HG02943 (cell line): ENCODE measurements around the gene PDP2.

Experiments used
- ATAC-seq: cut with Tn5 transposase; IDR thresholded peaks from one replicate; pipeline ENCODE4 v1.9.1; 2021; ENCODE audit warnings: mild to moderate bottlenecking, low read depth, moderate library complexity; ENCODE audit not compliant: unreplicated experiment

Gene PDP2

DNA sequence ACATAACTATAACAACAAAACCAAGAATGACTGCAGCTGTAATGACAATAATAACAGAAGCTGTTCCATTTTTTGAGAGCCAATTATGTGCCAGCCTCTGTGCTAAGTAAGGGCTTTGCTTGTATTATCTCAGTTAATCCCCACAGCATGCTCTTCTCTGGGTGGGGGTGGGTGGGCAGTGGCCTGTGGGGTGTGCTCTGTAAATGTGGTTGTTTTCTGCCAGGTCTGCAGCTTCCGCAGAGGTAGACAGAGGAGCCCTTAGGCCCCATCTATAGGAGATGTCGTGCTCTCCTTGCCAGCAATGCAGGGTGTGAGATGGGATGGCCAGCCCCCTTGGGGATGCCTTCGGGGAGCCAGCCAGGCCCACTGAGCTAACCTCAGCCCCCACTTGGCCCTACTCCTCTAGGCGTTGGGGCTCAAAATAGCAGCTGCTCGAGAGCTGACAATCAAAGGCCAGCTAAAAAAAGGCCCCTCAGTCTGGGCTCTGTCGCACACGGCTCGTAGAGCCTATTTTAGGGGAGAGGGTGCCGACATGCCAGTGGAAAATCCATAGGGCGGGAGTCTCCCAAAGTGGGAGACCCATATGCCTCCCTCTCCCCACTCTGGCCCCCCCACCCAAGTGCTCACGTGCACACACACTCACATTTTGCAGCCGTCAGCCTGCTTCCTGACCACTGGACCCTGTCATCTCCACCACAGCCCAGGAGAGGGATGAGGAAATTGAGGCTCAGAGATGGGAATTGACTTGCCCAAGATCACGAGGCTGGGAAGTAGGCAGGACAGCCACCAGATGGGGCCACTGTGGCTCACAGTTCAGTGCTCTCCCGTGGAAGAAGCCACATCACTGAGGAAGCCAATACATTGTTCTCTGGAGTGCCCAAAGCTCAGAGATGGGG lies 22.6 kb downstream of the PDP2 start:
- no peak for ATAC-seq

- ATAC-seq = no peak
Observed at GRCh38 chr16:66903544-66904427, 23.5 kb downstream of the PDP2 start.

DNA sequence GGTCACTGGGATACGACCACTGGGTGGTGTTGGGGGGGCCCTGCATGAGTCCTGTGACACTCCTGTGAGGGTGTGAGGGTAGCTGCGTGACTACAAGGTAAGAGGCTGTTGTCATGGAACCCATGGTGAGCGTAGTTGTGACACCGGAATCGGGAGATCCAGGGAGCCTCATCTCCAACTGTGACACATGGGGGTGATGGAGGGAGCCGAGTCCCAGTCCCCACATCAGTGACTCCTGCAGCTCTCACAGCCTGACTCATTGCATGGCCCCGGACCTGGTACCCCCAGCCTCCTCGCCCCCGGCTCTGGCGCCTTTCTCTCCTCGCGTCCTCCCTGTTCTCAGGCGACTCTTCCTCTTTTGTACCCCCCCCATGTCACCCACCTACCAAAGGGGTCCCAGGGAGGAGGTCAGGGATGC lies 24.1 kb downstream of the PDP2 start:
- no peak for ATAC-seq

GRCh38 chr16:66904846-66905632 lies 24.7 kb downstream of the PDP2 start:
- ATAC-seq = no peak

DNA sequence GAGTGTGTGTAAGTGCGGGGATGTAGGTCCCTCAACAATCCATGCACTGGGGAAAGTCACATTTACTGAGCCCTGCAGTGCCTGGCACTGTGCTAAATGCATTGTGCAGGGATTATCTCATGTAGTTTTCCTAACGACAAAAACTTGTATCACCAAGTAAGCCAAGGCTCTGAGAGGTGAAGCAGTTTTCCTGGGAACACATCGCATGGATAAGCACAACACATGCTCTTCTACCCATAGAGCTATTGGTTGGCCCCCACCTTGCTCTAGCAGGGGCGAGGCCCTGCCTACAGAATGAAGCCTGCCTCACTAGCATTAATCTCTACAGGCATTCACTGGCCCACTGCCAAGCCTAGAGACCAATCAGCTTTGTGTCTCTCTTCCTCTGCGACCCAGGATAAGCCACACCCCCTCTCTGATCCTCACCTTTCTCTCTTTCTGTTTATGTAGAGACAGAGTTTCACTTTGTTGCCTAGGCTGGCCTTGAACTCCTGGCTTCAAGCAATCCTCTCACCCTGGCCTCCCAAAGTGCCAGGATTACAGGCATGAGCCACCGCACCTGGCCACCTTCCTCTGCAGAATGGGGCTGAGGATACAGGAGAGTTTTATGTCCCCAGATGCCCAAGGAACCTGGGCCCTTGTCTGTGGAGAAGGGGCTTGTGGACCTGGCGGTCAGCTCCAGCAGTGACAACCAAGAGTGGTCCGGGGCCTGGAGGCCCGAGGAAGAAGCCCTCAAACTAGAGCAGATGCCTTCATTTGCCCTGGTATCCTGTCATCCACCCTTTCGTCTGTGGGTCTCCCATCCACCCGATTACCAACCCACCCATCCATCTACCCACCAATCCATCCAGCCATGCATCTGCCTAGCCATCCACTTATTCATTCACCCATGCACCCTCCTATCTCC lies 25.6 kb downstream of the PDP2 start:
- no peak for ATAC-seq

DNA sequence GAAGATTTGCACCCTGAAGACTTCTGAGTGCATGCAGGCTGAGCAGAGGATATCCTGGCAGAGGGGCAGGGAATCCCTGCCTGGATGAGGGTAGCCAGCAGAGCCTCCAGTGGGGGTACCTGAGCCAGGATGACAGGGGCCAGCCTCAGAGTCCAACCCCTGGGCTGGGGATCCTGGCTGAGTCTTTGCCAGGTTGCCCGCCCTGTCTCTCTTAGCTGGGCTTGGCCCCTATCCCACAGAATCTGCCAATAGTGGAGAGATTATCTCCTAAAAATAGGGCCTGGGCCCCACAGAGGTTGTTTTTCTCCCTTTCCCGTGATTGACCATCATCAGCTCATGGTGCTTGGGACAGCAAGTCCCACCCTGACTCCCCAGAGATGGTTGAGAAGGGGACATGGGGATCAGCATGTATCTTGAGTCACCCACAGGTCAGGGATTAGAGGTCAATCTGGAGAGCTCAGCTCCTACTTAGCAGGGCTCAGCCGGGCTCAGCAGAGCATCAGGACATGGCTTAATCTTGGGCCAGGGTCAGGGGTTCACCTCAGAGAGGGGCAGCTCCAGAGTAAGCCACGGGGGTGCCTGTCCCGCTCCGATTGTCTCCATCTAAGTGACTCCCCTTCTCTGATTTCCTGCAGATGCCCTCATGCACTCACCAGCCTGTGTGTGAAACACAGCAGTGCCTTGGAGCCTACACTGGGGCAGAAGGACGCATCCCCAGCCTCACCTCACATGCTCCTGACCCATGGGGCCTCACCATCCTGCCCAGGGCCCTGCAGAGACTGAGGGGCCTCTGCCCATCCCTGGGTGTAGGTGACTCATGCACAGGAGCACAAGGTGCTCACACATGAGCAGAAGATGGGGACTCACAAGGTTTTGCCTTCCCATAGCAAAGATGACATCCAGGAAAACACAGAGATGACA lies 26.9 kb downstream of the PDP2 start:
- no peak for ATAC-seq

DNA sequence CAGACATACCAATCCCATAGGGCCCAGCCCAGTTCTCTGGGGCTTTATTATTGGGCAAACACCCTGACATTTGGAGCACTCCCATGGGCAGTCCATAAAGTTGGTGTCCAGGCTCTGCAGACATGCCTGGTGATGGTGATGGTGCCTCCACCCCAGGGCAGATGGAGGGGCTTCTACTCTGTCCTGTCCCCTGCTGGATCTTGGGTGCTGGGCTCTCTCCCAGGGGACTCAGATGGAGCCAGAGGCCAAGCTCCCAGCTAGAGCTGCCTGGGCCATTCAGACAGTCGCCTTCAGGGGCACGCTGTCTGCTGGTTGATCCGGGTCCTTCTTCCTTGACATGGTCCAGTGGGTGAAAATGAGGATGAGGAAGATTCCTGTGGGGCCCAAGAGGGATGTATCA lies 27.8 kb downstream of the PDP2 start:
- no peak for ATAC-seq

GRCh38 chr16:66908762-66909559 lies 28.6 kb downstream of the PDP2 start:
- no peak for ATAC-seq

DNA sequence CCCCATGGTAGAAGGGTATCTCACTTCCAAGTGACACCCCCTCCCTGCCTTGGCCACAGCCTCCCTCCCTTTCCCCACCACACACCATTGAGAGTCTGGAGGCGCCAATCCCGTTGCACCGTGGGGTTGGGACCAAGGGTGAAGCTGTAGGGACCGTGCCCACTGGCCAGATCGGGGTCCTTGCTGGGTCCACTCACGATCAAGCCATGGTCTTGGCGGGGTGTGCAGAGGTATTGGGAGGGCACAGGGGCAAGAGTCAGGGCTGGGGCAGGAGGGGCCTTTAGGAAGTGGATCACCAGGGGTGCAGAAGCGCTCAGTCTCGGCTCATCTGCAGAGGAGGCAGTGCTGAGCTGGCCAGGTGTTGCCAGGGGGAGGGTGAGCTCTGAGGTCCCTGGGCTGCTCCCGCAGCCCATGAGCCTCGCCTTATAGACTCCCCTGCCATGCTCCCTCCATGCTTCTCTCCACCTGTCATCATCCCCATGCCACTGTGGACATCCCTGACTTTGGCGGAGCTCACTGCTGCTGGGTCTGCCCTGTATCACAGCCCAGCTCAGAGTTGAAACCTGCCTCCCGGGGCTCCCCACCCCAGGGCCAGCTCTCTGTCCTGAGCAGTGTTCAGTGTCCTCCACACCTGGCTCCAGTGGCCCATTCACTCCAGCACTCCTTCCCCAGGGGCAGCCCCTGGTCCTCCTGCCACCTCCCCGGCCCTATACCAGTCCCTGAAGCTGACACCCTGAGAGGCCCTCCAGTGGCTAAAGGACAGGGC lies 30.0 kb downstream of the PDP2 start:
- ATAC-seq = no peak

DNA sequence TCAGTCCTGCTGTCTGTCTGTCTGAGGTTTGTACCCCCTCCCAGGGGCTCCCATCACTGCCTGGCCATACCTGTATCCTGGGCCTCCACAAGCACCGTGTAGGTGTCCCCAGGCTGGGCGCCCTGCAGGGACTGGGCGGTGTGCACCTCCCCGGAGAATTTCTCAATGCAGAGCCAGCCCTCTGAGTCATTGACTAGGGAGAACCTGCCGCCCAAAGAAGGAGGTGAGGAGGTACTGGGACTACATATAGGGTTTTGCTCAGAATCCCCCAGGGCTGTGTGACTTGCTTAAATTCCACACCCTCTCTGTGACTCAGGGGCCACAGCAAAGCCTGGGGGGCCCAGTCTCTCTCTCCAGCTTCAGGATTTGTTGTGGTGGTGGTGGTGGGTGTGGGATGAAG lies 30.8 kb downstream of the PDP2 start:
- no peak for ATAC-seq

- no peak for ATAC-seq
Observed at GRCh38 chr16:66911801-66912200, 31.5 kb downstream of the PDP2 start.

DNA sequence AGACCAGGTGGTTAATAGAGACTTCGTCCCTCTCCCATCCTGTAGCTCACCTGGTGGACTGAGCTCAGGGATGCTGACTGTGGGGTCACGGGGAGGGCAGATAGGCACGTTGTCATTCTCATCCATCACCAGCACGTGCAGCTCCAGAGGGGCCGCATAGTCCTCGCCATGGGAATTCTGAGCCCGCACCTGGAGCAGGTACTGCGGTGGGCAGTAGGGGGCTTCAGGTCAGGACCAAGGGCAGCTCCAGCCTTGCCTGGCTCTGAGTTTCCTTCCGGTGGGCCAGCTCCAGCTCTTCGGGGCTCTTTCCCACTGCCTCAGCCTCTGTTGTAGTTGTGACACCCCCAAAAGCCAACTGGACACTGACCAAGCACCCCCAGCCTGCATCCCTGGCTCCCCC lies 32.8 kb downstream of the PDP2 start:
- ATAC-seq = no peak

GRCh38 chr16:66913711-66914110 lies 33.4 kb downstream of the PDP2 start:
- ATAC-seq = no peak

DNA sequence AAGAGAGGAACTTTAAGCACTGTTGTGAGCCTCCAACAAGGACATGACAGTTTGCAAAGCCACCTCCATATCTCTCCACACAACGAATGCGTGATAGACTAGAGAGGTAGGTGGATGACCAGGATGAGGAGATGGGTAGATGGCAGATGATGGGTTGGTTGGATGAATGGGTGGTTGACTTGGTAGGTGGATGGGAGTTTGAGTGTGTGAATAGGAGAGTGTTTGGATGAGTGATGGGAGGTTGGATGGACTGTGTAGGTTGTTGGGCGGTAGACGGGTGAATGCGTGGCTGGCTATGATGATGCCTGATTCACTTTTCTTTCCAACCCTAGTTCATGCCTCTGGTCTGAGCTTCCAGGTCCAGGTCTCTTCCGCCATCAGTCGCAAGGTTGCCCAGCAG lies 34.2 kb downstream of the PDP2 start:
- ATAC-seq = no peak

- no peak for ATAC-seq
Observed at GRCh38 chr16:66915041-66915440, 34.7 kb downstream of the PDP2 start.

DNA sequence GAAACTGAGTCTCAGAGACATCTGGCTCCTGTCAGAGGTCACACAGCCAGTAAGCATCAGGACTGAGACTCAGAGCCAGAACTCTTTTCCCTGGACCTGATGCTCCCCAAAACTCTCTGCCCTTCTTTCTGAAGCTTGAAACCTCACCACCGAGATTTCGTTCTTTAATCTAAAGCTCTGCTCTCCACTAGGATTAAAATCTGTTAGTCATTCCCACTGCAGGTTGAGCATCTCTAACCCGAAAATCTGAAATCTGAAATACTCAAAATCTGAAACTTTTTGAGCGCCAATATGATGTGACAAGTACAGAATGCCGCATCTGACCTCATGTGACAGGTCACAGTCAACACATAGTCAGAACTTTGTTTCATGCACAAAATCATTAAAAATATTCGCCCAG lies 36.2 kb downstream of the PDP2 start:
- no peak for ATAC-seq

- ATAC-seq = no peak
Observed at GRCh38 chr16:66917741-66918140, 37.4 kb downstream of the PDP2 start.
